ENCODE data around the gene SNAI3. TPM values are rescaled to one million over a fixed set of nuclear protein-coding genes. Genes with fewer than 3 reads are reported as not detected.

Gene SNAI3
- total and polyA plus RNA-seq, 12 donors, result 0.21 to 8.6 (median 1.3) TPM

DNA sequence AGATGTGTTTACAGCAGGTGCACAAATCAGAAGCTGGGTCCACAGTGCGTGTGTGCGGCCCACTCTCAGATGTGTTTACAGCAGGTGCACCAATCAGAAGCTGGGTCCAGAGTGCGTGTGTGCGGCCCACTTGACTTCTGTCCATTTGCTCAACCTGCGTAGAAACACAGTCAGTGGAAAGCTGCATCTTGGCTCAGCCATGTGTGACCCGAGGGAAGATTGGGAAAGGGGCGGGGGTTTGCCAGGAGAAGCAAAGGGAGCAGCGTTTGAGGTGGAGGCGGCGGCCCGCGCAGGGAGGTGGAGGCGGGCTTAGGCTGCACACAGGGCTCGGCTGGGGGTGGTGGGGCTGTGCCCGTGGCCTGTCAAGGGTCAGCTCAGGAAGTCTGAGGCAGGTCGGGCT lies 24.2 kb upstream of the SNAI3 start:
- intact Hi-C loops (cut with DNase I), result no loop called here
- H3K27ac ChIP-seq, result no peak overlapping the region
- no peaks in the 10 kb centered on the region for H3K9me3 ChIP-seq
- peaks cover 7 to 20% (median 14%) of the 10 kb centered on the region in 9 donors for H3K4me1 ChIP-seq
- ATAC-seq (no peak), DNase-seq (no peak)
- H3K36me3 ChIP-seq, result peaks cover 0 to 33% (median 12%) of the 10 kb centered on the region in 9 donors
- H3K4me3 ChIP-seq, result no peak overlapping the region
- no peak for TF ChIP-seq CTCF (IDR thresholded peaks at IDR 0.05)
- WGBS, 2 donors, result 79 to 82% methylated on average over 16 of the region's 16 CpGs
- H3K27me3 ChIP-seq, result no peaks in the 10 kb centered on the region

DNA sequence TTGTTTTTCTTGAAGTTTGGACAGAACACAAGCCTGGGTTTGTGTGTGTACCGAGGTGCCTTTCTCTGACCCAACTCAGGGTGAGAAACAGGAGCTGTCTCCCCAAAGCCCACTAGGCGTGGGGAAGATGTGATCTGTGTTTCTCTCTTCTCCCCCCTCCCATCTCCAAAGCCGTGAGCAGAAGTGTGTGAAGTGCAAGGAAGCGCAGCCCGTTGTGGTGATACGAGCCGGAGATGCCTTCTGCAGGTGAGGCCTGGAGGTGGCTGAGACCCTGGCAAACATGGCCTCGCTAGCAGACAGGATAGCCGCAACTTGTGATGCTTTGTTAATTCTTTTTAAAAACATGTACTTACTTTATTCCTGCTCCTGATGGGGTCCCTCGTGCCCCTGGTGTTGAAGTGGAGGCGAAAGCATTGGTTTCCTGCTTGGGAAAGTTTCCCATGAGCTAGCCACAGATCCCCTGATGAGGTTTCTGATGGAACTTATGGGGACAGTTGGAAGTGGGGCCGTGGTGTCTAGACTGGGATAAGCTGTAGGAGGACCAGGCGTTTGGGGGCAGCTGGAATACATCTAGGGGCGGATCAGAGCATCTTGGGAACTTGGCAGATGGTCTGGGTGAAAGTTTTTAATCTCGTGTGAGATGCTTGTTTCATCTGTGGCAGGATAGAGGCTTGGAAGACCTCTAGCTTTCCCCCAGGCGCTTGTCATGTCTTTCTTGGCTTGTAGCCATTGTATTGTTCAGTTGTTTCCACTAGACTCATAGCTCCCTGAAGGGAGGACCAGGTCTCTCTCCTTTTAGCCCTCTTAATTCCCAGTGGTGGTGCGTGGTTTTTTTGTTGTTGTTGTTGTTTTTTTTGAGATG lies 20.9 kb upstream of the SNAI3 start:
- Histone ChIP-seq H3K9me3 (no peaks in the 10 kb centered on the region), H3K4me3 (peak overlapping the region; percentile 76 to 100 (median 99)), H3K27ac (peak overlapping the region in 7 of 10 donors; percentile 78 to 97 (median 87)), H3K36me3 (peaks cover 0 to 21% (median 0%) of the 10 kb centered on the region in 9 donors), H3K4me1 (peaks cover 14 to 53% (median 42%) of the 10 kb centered on the region in 9 donors), H3K27me3 (no peaks in the 10 kb centered on the region)
- no peak for TF ChIP-seq CTCF (IDR thresholded peaks at IDR 0.05)
- intact Hi-C loops (cut with DNase I), result loop anchor here in 4 of 10 donors (5.0 to 10.0 kb wide), 3 partner anchors 45 to 135 kb away; partner anchors contain the start of genes ZC3H18 (in 4 of the 4) and MVD (in 1 of the 4)
- 30 to 33% methylated on average over 17 of the region's 17 CpGs for WGBS, 2 donors
- ATAC-seq (no peak), DNase-seq (no peak)

DNA sequence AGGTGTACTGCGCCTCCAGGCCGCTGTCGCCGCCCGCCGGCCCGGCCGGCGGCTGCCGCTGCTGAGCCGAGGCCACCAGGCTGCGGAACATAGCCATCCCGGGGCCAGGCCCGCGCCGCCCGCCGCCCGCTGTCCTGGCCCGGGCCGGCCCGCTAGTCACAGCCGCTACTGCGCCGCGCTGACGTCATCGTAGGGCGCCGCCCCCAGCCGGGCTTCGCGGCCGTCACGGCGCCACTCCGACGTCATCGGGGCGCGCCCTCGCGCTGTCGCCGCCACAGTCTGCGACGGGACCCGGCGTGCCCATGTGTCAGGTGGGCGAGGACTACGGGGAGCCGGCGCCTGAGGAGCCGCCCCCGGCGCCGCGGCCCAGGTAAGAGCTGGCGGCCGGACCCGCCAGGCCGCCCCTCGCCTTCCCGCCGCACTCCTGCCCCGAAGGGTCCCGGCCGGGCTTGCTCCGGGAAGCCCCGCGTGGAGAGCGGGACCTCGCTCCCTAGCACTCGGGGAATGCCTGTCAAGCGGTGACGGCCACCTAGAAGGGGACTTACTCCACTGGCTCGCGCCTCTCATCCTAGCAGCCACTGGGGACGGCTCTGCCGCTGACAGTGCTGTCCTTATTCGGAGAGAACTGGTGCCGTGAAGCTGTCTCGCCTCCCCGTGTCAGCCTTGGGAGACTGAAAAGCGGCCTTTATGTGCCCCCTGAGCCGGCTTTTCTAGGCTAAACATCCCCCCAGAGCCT lies 20.1 kb upstream of the SNAI3 start, which contains the start of the genes CTU2 and RNF166:
CTU2 (plus strand) TSS at position 275 of the 736 bp plus-strand sequence; CDS start at position 303, 28 bp downstream.
RNF166 (minus strand) TSS at position 180 of the 736 bp plus-strand sequence; CDS start at position 97, 83 bp downstream.
- WGBS, 2 donors, result 0% methylated on average over 78 to 86 of the region's 86 CpGs
- intact Hi-C loops (cut with DNase I), result loop anchor here in 4 of 10 donors (5.0 to 10.0 kb wide), 3 partner anchors 44 to 134 kb away; partner anchors contain the start of genes ZC3H18 (in 4 of the 4) and MVD (in 1 of the 4)
- DNase-seq, result peak; percentile 91 to 94
- Histone ChIP-seq H3K27ac (peak within 1 kb of the TSS; percentile 62 to 97 (median 84)), H3K4me1 (peaks cover 14 to 61% (median 50%) of the 10 kb centered on the region in 9 donors), H3K27me3 (no peaks in the 10 kb centered on the region), H3K36me3 (peaks cover 0 to 24% (median 0%) of the 10 kb centered on the region in 9 donors), H3K4me3 (peak within 1 kb of the TSS; percentile 76 to 100 (median 99)), H3K9me3 (no peaks in the 10 kb centered on the region)
- ATAC-seq, result peak; percentile 79 to 90 (median 86)
- no peak for TF ChIP-seq CTCF (IDR thresholded peaks at IDR 0.05)
